HG03521 (cell line): Measurements from ENCODE around the gene MCF2.
"Not testable (repeated sequence)": the region's sequence is repeated elsewhere in the genome, so short reads cannot be mapped to it uniquely, and the experiment has no call there.

ENCODE experiments used
- ATAC-seq: cut with Tn5 transposase; IDR thresholded peaks from one replicate; pipeline ENCODE4 v1.9.1; 2021; ENCODE audit warnings: mild to moderate bottlenecking, moderate library complexity; ENCODE audit not compliant: unreplicated experiment

The MCF2 gene, protein sequence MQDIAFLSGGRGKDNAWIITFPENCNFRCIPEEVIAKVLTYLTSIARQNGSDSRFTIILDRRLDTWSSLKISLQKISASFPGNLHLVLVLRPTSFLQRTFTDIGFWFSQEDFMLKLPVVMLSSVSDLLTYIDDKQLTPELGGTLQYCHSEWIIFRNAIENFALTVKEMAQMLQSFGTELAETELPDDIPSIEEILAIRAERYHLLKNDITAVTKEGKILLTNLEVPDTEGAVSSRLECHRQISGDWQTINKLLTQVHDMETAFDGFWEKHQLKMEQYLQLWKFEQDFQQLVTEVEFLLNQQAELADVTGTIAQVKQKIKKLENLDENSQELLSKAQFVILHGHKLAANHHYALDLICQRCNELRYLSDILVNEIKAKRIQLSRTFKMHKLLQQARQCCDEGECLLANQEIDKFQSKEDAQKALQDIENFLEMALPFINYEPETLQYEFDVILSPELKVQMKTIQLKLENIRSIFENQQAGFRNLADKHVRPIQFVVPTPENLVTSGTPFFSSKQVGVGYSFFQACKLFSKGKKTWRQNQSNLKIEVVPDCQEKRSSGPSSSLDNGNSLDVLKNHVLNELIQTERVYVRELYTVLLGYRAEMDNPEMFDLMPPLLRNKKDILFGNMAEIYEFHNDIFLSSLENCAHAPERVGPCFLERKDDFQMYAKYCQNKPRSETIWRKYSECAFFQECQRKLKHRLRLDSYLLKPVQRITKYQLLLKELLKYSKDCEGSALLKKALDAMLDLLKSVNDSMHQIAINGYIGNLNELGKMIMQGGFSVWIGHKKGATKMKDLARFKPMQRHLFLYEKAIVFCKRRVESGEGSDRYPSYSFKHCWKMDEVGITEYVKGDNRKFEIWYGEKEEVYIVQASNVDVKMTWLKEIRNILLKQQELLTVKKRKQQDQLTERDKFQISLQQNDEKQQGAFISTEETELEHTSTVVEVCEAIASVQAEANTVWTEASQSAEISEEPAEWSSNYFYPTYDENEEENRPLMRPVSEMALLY

DNA sequence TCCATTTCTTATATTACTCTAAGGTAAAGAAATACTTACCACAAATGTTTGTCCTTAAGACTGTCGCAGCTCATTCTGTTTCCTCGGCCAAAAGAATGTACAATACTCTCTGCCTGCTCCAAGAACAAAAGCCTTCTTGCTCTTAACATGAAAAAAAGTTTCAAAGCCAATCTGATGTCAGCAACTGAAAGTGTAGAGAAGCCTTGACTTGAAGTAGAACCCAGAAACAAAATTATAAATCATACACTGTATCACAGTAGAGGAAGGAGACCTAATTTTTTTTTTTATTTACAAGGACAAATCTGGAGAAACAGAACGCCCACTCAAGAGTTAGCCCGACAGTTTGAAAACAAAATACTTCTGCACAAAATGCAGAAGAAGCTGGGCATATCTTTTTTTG lies at the start of gene MCF2:
MCF2 (minus strand) TSS at position 101 of the 400 bp plus-strand sequence. CDS start 56,423 bp downstream, outside the sequence.
- no peak for ATAC-seq

DNA sequence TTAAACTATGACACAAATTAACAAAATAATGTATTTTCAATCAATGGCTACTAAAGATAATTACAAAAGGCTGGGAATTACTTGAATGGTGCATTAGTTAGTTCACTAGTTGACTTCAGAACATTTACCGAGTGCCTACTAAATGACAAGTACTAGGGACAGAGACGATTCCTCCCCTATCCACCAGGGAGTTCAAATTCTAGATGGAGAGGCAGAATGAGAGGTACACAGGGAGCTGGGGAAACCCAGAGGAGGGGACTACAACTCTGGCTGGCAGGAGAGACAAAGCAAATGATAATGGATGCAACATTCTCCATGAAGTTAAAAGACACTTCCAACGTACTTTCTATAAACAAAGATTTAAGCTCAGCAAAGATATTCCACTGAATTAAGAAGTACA lies 43.1 kb upstream of the MCF2 start:
- no peak for ATAC-seq

DNA sequence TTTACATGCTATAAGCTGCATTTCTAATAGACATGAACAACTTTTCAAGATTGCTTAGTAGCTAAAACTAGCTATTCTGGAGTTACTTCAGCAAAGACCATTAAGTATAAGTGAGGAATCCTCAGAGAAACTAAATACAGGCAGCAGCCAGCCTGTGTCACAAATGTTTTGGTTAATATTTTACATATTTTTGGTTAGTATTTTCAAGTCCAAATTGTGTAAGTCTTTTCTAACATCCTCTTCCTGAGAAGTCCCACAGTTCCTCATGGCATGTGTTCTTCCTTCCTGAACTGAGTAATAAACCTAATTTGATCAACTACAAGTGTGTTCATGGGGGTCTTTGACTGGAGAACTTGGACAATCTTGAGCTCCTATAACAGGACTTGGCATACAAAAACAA lies 42.4 kb upstream of the MCF2 start:
- no peak for ATAC-seq

DNA sequence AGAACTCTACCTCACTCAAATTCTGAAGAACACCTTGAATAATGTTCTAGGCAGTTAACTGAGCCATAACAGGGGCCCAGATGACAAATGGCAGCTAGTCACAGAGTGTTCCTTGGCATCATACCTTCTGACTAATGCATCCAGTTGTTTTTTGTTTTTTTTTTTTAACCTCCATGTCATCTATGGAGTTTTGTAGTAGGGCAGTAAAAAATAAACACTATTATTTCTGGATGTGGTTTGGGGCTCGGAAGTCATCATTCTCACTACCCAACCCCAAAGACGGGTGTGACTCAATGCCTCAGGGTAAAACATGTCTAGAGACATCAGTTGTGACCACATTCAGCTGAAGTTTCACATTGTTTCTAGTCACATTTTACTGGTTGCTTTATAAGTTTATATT lies 31.2 kb upstream of the MCF2 start:
- peak; percentile 93 for ATAC-seq

DNA sequence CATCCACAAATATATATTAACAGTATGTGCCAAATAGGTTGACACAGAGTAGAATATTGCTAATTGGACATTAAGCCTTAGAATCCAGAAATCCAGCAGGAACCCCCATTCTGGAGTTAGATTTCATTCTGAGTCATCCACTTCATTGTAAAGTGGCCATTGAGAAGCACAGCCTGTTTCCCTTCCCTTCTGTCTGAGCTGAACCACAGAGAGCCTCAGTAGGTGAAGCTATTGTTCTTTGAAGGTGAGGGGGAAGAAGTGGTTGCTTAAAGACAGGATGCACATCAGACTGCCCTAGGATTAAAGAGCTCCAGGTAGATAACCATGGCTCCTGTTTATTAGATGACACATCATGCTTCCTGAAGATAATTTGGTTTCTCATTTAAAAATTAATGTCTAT lies 30.6 kb upstream of the MCF2 start:
- no peak for ATAC-seq

DNA sequence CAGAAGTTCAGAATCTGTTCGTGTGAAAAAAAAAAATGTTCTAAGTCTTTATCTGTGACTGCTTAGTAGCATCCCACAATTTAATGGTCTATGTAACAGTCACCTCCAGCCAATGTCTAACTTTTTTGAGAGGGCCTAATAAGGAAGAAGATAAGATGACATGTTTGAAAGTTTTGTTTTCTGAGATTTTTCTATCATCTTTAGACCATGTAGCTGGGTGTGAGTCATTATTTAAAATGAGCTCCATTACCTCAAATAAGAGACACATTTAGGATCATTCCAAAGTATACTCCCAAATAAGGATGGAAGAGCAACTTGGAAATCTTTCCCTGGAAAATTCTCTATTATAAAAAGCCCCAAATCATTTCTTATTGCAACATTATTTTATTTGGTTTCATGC lies 28.2 kb upstream of the MCF2 start:
- ATAC-seq, result no peak

DNA sequence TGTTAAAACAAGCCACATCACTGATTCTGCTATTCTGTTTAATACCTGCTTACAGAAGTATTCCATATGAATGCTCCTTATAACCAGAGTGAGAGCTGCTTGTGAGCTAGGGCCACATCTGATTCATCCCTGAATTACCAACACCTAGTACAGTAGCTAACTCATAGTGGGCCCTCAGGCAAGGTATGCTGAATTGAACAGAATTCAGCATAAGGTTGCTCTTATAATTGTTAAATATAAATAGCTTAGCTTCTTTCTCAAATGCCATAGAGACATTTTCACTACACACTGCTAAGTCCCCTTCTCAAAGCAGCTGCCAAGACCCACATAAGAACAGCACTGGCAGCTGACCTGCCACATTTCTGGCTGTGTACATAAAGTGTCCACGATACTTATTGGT lies 27.0 kb upstream of the MCF2 start:
- no peak for ATAC-seq

DNA sequence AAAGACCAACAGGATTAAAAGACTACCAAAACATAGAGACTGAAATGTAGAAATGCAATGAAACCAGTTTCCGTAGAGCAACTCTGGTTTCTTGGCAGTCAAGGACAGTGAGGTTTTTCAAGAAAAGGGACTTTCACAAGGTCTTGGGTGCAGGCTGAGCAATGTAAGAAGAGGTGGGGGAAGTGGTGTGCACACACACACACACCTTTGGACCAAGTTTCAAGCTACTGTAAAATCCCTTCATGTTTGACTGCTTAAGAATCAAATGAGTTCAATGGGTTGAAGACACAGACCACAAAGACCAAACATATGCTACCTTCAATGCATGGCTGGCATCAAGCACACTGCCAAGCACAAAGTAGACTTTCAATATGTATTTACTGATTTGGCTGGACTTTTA lies 17.8 kb upstream of the MCF2 start:
- ATAC-seq, result peak; percentile 73

DNA sequence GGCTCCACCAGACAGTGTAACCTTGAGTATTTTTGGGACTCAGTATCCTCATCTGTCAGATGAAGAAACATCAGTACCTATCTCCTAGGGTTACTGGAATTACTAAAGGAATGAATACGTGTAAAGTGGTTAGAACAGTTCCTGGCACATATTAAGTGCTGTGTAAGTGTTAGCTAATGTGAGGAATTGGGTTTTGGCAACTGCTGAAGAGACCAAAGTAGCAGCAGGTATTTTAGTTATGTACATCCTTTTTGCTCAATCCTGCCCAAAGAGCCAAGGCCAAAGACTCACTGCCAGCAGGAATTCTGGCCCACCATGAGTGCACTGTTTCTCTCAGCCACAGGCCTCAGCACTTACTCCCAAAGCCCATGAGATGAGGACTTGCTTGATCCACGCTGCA lies 16.7 kb upstream of the MCF2 start:
- no peak for ATAC-seq

DNA sequence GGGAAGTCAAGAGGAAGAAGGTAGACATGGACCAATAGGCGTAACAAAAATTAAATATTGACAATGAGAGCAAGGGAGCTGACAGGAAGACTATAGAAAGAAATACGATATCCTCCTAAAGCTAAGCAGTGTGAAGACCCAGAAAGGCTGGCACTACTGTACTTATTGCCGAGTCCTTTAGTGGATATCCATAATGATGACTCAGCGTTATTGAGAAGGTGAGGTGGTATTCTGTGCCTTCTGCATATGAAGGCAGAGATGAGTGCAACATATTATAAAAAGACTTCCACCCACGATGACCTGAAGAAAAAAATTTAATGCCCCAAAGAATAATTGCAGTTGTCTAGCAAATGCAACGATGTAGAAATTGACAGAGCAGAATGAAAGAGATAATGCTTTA lies 13.0 kb upstream of the MCF2 start:
- ATAC-seq, result no peak

DNA sequence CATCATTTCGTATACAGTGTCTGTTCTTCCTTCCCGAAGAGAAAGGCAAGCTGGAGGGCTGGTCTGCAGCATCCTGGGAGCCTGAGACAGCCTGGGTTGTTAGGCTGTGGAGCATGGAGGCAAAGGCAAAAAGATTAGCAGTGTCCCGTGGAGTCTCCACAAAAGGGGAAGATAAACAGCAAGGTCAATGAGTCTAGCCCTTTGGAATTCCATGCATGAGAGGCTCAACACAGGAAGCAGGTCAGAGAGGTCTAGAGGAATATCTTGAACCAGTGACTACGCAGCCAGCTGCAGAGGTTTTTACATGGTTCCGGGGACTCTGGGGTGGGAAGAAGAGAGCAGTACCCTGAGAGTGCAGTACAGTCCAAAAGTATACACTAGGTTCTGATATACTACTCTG lies 12.2 kb upstream of the MCF2 start:
- ATAC-seq, result no peak

DNA sequence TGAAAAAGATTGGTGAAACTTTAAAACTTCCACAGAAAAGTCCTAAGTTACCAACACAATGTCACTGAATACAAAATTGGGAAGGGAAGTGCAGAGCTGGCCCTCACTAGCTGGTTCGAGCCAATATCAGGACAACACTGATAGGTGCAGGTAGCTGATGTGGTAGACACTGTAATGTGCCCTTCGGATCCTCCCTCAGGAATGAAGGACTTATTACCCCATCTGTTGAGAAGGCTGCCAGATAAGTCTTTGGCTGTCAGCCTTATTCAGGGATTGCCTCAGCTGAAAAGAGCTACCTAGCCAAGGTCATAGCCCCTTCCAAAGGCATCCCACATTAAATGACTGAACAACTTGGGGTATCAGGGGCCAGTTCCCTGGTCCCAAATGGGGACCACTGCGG lies 5.3 kb downstream of the MCF2 start:
- ATAC-seq, result no peak

DNA sequence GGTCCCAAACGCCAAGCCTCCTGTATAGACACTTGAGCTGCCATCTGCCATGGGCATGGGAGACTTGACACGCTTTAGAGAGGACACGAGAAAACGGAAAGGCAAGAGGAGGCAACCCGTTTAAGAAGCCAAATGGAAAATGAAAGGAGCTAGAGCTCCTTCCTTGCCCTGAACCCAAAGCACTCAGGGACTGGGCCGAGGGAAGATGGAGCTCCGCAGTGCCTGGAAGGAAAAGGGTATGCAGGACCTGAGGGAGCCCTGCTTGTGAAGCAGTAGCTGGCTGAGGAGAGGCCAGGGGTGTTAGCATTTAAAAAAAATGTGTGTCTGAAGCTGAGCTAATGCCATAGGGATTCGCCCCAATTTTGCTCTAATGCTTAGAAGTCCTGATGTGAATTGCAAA lies 15.1 kb downstream of the MCF2 start:
- ATAC-seq, result no peak

DNA sequence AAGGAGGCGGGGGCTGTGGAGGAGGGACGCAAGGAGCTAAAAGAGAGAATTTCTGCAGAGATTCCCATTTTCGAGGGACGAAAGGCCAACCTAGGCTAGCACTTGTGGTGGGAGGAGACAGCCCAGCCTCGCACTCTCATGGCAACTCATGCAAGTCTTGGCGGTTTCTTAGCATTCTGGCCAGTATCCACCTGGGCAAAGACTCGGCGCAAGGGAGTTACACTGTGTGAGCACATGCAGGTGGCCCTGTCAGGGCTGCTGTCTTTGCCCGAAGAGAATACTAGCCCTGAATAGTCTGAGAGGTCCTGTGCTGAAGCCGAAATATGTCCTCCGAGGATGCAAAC lies 15.5 kb downstream of the MCF2 start:
- ATAC-seq, result no peak

DNA sequence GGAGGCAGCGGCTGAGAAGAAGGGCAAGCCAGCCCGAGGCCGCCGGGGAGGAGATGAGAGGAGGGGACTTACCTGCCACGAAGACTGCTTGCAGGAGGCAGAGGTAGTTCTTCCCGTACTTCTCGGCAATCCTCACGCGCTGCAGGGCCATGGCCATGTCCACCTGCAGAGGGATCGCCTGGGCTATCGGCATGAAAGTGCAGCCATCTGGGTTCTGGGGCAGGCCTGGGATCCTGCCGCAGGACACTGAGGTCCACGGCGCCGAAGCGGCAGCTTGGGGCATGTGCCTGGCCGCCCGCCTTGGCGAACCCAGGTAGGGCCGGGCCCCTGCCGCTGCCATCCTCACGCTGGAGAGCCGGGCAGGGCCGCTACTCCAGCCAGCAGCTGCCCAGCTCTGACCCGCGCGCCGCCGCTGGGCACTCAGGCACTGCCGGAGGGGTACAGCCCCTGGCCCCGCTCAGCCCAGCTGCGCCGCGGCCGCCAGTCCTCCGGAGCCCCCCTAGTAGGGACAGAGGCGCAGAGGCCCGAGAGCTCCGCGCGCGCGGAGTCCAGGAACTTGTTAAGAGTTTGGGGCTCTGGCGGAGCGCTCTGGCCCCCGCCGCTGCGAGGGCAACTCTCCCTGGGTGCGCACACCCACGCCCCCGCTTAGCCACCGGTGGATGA lies 16.0 kb downstream of the MCF2 start:
- no peak for ATAC-seq

DNA sequence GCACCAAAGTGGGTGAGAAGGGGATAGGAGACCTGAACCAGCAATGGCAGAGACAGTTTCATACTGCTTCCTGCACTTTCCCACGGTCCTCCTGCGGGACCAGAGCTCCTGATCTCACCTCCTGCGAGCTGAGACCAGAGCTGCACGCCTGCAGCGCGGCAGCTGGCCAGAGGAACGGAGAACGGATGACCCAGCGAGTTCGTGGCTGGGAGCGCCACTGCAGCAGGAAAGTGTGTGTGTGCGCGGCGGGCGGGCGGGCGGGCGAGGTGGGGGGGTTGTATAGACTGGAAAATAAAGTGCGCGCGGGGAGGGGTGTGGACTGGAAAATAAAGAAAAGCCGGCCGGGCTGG lies 16.5 kb downstream of the MCF2 start:
- no peak for ATAC-seq

DNA sequence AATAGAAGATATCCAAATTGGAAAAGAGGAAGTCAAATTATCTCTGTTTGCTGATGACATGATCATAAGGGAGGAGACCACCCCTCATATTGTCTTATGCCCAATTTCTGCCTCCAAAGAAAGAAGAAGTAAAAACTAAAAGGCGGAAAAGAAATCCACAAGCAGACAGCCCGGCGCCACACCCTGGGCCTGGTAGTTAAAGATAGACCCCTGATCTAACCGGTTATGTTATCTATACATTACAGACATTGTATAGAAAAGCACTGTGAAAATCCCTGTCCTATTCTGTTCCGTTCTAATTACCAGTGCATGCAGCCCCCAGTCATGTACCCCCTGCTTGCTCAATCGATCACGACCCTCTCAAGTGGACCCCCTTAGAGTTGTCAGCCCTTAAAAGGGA lies 22.8 kb downstream of the MCF2 start:
- ATAC-seq, result not testable (repeated sequence)

DNA sequence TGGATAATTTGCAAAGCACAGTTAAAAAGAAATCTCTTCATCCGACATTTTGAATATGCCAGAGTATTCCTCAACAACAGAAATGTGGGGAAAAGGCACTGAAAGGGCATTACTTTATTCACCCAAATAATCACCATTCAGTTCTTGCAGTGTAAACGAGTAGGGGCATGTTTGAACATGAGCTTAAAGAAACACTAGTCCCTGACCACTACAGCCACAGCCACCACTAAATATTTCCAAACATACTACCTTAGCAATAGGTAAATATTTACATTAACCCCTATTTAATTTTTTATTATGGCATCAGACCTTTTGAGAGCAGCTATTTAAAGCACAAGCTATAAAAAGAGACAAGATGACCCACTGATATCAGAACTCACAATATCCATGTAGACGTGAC lies 27.6 kb downstream of the MCF2 start:
- ATAC-seq, result no peak

DNA sequence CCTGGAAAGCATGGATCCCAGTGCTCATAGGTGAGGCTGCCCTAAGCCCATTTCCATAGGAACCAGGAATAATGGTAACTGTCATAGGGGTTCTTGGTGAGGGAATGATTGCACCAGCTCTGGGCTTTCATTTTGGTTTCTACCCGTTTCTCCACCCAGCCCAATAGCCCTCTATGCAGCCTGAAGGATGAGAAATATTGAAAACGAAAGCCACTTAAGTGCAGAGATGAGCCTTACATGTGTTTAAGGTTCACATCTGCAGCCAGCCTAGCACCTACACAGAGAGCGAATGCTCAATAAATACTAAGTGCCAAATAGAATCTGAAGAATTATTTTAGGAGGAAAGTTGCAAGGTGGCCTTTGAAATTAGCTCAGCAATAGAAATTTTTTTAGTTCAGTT lies 60.4 kb downstream of the MCF2 start:
- no peak for ATAC-seq

DNA sequence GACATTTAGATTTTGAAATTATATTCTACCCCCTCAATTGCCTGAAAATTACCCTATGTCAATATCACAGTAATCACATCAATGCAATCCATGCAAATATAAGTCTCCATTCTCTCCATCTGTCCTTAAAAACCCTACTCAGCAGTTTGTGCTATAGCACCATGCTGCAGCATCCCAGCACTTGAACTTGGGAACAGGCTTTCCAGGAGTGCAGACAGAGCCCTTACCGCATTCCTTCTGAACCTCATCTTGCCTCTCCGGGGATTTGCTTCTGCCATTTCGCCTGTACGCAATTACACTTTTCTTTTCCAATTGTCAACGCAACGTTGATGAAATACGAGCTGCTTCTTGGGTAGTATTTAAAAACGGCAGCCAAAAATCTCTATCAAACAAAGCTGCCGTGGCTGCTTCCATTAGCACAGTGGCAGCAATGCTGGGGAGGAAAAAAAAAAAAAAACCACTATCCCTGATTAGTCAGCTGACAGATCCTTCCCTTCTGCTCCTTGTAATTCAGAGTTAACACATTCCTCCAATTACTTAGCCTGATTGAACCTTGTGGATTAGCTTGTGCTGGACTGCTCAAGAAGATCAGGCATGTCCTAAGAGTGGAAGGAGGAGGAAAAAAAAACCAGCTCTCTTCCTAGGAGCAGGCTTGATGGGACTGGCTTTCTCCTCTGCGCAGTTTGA lies 65.6 kb downstream of the MCF2 start:
- ATAC-seq, result no peak

DNA sequence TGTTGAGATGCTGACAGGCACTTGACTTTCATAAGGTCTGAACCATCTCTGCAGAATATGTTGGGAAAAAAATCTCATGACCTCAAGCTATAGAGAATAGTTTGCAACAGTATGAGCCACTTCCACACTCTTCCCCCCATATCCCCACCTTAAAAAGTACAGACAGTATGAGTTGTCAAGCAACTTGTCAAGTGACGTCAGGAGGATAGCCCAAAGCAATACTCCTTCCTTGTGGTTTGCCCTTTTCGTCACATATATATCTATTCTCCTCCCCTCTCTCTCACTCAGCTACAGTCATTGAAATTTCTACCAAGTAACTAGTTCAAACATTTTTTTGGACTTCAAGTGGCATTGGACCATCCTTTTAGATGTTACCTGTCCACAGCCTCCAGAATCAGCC lies 67.7 kb downstream of the MCF2 start:
- ATAC-seq, result no peak
